HG03175 (cell line): ENCODE measurements around the gene PLP2.
A peak's percentile ranks its signal among the peaks of the same experiment; 100 is the strongest.

Source experiments
- ATAC-seq: cut with Tn5 transposase; IDR thresholded peaks from one replicate; pipeline ENCODE4 v1.9.1; 2021; ENCODE audit warnings: mild to moderate bottlenecking, moderate library complexity; ENCODE audit not compliant: unreplicated experiment

Gene PLP2

DNA sequence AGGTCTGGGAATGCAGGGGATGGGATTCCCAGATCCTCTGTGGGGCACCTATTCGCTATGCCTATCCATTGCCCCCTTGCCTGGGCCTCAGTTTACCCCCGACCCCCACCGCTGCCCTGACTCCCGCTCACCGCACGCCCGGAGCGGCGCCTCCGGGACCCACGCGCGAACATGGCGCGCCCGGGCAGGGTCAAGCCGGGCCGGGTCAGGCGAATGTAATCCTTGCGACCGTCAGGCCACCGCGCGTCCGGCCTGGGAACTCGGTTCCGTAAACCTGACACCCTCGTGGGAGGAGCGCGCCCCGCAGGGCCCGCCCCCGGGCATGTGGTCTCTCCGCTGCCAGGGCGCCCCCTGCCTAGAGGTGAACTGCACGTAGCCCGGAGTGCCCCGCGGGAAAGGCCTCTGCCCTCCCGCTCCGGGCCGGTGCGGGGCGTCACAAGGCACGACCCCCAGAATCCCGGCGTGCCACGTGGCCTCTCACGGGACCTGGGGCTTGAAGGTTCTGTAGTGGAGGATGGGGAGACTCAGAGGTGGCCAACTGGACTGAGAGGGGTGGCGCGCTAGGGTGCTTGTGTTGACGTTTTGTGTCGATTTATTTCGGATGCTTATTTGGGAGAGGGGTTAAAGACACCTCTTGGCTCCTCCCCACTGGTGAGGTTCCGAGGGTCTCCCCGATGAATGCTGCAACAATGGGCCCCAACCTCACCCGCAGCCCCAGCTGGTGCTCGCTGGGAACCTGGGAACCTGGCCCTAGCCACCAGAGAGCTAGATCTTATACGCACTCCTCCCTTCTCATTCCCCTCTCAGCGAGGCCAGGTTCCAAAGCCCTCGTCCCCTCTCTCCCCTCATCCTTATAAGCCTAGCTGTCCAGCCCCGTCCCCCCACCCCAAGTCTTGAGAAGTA is 14.7 kb downstream of the PLP2 start, which contains the start of gene PRICKLE3:
Gene PRICKLE3 (minus strand): TSS at position 249 of the 903 bp plus-strand sequence. CDS start 76 bp downstream, at position 173.
- peak; percentile 34 for ATAC-seq

DNA sequence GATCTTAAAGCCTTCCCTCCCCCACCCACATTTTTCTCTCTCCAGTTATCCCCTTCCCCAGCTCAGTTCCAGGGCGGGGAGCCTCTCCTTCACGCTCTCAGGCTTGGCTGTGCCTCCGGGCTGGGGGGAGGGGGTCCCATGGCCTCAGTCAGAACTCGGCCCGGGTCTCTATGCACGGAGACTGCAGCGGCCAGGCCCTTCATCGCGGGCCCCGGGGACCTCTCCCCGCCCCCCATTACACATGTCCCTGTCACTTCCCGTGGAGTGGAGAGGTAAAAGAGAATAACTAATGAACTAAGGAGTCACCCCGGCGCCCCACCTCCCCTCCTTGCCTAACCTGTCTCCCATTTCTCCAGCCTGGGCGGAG is 15.3 kb downstream of the PLP2 start:
- no peak for ATAC-seq

DNA sequence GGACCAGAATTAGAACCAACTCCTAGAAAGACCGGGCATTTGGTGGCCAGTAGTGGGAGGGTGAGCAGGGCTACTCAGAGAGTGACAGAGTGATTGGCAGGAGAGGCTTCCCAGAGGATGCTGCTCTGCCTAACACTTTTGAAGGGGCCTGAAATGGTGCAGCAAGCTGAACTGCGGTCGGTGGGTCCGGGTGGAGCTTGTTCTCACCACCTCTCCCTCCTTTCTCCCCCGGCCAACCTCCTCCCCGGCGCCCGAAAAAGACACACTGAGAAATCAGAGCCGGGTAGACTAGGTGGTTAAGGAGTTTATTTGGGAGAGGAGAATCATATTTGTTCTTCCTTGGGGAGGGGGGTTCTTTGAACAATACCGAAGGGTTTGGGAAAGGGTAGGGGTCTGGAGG is 15.8 kb downstream of the PLP2 start:
- ATAC-seq, result no peak

DNA sequence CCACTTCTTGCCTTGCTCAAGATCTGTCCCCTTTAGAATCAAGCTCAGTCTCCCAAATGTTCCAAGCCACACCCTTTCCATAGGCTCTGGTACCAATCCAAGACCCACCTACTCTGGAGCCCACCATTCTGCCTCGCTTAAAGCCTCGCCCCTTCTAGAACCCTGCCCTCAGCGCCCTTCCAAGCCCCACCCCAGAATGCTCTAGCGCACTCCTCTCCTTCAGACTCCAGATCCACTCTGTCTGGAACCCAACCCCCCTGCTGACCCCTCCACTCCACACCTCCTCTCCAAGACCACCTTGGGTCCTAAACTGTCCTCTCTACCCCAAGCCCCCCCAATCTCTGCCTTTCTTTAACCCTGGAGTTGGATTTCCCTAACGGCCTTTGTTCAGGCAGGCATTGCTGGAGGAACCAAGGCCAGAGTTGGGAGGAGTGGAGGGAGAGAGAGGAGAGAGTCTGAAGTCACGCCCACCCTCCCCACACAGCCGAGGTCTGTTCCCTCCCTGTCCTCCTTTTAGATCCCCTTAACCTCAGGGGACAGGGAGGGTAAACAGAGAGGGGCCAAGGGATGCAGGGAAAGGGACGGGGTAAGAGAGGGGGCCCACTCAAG is 16.9 kb downstream of the PLP2 start:
- ATAC-seq, result no peak

DNA sequence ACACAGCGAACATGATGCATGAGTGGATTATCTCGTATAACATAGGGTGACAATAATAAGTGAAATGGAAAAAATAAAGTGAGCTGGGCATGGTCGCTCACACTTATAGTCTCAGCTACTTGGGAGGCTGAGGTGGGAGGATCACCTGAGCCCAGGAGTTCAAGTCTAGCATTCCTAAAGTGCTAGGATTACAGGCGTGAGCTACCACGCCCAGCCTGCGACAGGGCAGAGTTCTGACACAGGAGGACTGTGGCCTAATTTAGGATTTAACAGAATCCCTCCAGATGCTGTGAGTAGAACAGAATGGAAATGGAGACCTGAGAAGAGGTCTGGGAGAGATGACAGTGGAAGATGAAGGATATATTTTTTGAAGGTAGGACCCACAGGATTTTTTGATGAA is 17.9 kb downstream of the PLP2 start:
- no peak for ATAC-seq

DNA sequence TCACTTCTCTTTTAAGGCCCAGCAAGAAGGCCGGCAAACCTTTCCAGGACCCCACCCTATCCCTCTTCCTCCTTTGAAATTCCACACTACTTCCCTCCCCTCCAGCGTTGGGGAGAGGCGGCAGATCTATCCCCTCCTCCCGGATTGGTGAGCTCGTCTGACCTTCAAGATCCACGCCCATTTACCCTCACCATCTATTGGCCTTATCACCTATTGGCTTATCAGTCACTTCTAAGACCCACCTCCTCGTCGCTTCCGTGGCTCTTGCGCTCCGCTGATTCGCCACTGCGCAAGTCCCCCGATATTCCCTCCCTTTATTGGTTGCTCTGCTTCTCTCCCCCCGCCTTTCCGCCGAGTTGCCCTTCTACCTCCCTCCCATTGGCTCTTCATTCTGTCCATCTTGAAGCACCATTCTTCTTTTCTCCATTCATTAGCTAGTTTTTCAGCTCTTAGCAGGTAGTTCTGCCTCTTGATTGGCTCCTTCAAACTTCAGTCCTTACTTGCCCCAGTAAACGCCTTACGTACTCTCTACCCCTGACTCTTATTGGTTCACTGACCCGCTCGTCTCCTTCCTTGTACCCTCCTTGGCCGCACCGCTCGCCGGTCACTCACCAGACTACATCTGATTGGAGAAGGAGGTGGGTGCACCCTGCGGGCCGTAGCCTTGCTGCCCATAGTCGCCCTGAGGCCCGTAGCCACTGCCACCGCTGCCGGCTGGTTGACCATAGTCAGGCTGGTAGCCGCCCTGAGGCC is 19.3 kb downstream of the PLP2 start:
- ATAC-seq, result peak; percentile 93

DNA sequence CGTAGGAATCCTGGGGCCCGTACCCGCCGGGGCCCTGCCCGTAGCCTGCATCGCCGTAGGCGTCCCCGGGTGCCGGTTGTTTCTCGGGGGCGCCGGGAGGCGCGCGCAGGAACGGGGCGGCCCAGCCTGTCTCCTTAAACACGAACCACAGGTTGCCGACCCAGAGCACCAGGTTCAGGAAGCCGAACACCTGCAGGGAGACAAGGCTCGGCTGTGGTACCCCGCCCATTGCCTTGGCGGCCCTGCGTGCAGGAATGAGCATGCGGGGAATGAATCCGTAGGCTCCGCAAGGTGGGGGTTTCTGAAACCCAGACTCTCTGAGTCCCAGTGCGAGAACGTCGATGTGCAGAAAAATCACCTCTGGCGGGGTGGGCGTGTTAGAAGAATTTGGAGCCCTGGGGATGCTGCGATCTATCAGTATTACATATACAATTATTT is 19.9 kb downstream of the PLP2 start:
- ATAC-seq, result peak; percentile 9

DNA sequence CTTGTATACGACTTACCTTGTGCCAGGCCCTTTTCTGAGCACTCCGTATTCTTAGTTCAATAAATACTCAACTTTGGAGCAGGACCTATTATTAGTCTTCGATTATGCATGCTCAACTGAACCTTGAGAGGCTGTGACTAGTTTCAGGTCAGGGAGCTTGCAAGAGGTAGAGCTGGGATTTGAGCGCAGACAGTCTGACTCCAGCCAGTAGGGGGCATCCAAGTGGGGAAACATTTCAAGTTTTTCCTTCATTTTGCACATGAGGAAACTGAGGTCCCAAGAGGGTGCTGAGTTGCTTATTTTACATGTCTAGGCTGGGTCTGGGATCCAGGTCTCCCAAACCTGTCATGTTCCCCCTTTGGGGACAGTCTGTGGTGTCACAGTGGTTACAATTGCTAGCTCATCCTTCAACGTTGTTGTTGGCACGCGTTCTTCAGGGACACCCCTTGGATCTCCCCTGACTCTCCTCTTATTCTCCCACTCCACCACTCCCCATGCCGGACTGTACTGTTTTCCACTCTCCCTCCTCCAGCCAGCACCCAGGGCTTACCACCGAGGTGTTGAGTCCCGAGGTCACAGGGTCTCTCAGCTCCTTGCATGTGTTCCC is 21.1 kb downstream of the PLP2 start:
- ATAC-seq, result no peak

DNA sequence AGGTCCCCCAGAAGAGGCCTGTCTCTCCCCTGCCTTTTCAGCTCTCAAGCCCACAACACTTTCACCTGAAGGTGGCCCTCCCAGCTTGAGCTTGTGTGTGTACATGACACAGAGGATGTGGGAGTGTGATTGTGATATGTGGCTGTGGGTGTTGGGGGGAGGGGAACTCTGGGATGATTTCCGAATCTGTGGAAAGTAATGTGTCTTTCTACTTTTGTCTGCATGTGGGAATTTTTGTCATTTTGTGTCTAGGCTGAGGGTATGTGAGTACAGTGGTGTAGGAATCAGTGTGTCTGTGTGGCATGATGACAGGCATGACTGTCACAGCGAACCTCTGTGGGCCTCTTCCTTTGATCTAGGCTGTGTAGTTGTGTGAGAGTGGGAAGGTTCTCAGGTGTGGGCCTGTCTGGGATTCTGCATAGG is 21.9 kb downstream of the PLP2 start:
- no peak for ATAC-seq

DNA sequence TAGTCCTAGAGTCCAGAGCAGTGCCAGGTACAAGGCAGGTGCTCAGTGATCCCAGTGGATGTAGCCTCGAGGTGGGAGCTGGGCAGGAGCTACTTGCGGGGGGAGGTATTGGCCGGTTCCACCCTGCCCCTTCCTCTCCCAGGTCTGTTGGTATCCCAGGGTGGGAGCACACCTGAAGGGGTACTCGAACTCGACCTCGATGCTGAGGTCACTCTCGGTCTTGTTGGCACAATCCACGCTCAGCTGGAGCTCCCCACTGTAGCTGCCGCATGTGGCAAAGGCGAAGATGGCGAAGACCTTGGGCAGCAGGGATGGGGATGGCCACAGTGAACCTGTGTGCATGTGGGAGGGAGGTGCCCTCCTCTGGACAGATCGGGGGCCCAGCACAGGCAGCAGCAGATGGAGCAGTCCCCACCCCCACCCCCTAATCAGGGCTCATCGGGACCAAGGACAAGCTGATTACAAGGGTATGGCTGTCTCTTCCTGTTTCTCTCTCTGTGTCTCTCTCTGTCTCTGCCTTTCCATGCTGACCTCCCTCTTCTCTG is 25.9 kb downstream of the PLP2 start:
- ATAC-seq, result no peak

DNA sequence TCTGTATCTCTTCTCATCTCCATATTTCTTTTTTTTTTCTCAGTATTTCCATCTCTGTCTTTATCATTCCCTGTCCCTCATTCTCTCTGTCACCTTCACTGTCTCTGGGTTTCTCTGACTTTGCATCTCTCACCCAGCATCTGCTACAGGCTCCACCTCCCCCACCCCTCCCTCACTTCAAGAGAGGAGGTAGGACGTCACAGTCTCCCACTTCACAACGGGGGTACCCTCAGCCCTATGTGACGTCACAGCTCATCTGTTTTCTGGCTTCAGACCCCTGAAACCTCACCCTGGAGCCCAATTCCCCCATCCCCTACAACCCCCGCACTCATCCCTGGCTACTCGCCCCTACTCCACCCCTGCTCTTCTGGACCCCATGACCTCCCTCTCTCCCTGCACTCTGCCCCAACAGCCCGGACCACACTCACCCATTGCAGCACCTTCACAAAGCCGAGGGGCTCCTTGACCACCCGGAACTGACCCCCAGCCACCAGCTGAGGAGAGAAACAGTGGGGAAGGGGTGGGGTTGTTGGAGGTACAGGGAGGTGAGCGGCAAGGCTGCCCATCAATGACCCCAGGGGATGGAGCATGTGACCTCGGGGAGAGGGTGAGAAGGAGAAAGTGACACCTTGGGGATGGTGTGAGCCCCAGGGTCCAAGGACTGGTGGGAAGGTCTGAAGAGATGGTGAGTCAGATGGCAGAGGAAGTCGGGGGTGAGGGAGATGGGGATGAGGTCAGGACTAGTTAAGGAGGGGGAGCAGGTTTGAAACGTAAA is 27.0 kb downstream of the PLP2 start:
- no peak for ATAC-seq

DNA sequence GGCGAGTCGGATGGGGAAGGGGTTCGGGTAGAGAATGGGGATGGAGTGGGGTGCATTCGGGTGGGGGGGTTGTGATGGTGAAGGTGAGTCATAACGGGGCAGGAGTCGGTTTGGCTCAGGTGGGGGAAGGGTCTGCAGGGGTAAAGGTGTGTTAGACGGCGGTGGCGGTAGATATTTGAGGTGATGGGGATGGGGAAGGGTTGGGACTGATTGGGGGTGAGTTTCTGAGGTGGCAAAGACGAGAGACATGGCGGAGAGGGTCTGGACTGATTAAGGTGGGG is 27.6 kb downstream of the PLP2 start:
- no peak for ATAC-seq

DNA sequence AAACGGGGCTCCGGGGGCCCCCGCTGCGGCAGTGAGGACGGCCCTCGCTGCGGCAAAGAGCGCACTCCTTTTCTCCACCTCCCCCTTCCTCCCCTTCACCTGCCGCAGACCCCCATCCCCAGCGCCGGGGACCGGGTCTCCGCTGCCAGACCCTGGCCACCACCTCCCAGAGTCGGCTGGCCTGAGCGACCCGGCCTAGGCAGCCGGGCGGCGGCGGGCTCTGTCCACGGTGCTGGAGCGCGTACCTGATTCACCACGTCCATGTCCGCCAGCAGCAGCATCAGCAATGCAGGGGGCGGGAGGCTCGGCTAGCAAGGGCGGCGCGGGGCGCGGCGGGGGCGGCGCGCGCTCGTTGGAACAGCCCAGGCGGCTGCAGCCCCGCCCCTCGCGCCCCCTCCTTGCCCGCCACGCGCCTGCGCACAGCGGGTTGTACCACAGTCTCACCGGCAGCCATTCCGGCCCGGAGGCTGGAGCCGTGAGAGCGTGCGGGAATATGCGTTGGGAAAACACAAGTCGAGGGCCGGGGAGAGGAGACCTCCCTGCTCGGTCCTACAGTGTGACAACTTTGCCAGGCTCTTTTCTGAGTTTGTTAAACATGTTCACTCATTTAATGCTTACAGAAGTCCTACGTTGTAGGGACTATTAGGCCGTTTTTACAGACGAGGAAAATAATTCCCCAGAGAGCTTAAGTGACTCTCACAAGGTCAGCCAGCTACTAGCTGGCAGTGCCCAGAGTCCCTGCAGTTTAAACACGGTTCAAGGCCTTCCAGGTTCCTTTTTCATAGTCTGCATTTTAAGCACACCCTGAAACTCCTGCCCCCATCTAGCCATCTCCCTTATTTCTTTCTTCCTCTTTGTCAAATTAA is 28.4 kb downstream of the PLP2 start, which contains the start of gene SYP:
Gene SYP (minus strand): TSS at position 288 of the 866 bp plus-strand sequence. CDS start 7 bp downstream, at position 281.
- ATAC-seq, result peak; percentile 96

DNA sequence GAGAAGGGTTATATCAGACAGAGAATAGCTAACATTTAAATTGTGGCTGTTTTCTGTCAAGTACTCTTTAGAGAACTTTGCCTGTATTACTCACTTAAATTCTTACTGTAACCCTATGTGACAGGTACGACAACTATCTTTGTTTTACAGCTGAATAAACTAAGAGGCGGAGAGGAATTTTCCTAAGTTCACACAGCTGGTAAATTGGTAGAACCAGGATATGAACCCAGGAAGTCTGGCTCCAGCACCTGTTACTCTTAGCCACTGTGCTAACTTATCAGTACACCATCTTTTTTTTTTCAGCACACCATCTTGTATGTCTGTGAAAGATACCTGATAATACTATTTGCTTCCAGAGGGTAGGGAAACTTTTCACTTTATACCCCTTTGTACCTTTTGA is 30.3 kb downstream of the PLP2 start:
- ATAC-seq, result no peak

DNA sequence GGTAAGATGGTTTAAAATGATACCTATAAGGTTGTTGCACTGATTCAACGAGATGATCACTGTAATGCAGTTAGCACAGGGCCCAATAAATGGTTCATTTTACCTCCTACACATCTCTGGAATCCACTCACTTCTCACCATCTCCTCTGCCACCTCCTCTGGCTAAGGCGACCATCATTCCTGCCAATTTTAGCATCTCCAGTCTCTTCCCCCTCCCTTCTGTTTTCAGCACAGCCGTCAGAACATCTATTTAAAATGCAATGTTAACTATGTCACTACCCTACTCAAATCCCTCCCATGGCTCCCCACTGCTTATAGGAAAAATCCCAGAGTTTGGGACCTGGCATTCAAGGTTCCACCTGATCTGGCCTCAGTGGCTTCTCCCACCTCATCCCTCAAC is 31.8 kb downstream of the PLP2 start:
- no peak for ATAC-seq

DNA sequence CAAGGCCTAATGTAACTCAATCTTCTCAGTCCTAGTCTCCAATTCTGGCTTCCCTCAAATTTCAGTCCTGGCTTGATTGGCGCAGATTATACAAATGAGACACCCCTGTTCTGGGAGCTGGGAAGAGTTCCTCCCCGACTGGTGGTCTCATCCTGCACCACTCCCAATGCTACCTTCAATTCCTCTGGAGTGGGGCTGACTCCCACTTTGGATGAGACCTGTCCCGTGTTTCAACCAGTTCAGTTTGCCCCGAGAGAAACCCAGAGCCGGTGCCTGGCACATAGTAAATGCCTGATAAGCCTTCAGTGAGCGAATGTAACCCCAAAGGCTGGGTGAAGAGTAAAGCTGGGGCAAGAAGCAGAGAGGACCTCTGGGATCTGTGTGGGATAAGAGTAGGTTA is 32.3 kb downstream of the PLP2 start:
- no peak for ATAC-seq

DNA sequence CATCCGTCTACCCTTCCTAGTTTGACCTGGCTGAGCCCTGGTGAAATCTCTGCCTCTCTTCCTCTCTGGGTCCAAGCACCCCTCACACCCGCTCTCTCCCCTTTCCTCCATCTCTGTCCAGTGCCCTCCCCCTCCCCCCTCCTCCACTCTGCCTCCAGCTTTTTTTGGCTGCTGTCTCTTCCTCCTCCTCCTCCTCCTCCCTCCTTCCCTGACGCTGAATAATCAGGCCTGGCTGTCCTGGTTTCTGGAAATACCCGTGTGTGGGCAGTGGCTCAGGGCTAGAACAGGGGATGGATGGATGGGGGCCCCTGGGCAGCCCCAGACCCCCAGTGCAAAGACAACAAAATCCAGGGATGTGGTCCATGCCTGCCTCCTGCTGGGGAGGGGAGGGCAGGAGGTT is 33.0 kb downstream of the PLP2 start:
- no peak for ATAC-seq

DNA sequence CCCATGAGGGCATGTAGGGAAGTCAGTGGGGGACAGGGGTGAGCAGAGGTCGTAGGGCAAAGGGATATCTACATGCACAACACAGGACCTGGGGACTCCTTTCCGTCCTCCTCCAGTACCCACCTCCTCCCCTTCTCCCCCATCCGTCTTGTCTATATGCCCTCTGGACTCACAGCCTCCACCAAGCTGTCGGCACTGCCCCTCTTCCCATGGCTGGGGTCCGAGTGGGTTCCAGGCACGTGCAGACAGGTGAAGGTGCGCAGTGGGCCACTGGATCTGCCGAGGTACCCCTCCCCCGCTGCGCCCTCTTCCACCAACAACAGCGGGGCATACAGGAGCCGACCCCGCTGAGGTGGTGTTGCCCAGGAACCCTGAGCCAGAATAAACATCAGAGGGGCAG is 33.7 kb downstream of the PLP2 start:
- ATAC-seq, result no peak

DNA sequence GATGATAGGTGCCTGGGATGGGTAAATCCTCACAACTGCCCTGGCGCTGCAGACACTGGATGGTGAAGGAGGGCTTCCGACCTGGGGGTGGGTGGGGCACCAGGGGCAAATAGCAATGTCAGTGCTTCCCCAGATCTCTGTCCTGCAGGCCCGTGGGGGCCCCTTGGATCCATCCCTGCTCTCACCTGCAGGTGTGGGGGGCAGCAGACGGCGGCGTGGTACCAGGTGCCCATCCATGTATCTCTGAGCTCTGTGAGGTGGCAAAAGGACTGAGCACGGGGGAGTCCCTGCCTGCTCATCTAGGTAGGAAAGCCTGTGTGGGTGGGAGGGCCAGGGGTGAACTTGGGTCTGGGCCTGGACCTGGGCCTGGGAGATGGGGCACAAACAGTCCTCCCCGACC is 34.8 kb downstream of the PLP2 start:
- no peak for ATAC-seq
